NCI-H524 (cell line): ENCODE results near the gene KRT33B.
"Not testable (repeated sequence)": the region's sequence is repeated elsewhere in the genome, so short reads cannot be mapped to it uniquely, and the experiment has no call there.

Experiments
- DNase-seq, 2 experiments: peaks; one replicate each; lab custom pipeline; 2025; lab: John Stamatoyannopoulos, UW

The KRT33B gene

GRCh38 chr17:41347869-41348760 is 21.5 kb downstream of the KRT33B start:
- DNase-seq = no peak

- not testable (repeated sequence) for DNase-seq
These were observed 23.2 kb downstream of the KRT33B start for GRCh38 chr17:41346421-41346820.

GRCh38 chr17:41345992-41346391 is 23.6 kb downstream of the KRT33B start:
- DNase-seq = no peak

GRCh38 chr17:41343029-41343428 is 26.6 kb downstream of the KRT33B start:
- DNase-seq = no peak

- no peak for DNase-seq
These were observed 28.4 kb downstream of the KRT33B start for GRCh38 chr17:41340934-41341861.

GRCh38 chr17:41340494-41340893 is 29.1 kb downstream of the KRT33B start:
- no peak for DNase-seq

- no peak for DNase-seq
These were observed 29.9 kb downstream of the KRT33B start for GRCh38 chr17:41339571-41340172.

GRCh38 chr17:41338961-41339485 is 30.6 kb downstream of the KRT33B start:
- no peak for DNase-seq

GRCh38 chr17:41335747-41336146 is 33.9 kb downstream of the KRT33B start:
- DNase-seq = no peak

GRCh38 chr17:41334385-41335305 is 35.0 kb downstream of the KRT33B start:
- DNase-seq = no peak

- no peak for DNase-seq
These were observed 35.8 kb downstream of the KRT33B start for GRCh38 chr17:41333836-41334235.

GRCh38 chr17:41333098-41333497 is 36.5 kb downstream of the KRT33B start:
- no peak for DNase-seq

- no peak for DNase-seq
These were observed 37.4 kb downstream of the KRT33B start for GRCh38 chr17:41332239-41332638.

- no peak for DNase-seq
These were observed 38.0 kb downstream of the KRT33B start for GRCh38 chr17:41331606-41332005.

GRCh38 chr17:41329279-41329948 is 40.2 kb downstream of the KRT33B start:
- peak in 1 of 2 experiments; percentile 4 for DNase-seq

GRCh38 chr17:41328207-41328606 is 41.4 kb downstream of the KRT33B start:
- DNase-seq = no peak

- no peak for DNase-seq
These were observed 42.0 kb downstream of the KRT33B start for GRCh38 chr17:41327411-41328120.

GRCh38 chr17:41326173-41327145 is 43.2 kb downstream of the KRT33B start:
- DNase-seq = no peak

- no peak for DNase-seq
These were observed 44.0 kb downstream of the KRT33B start for GRCh38 chr17:41325611-41326010.
